Mesothelial cell of epicardium (in vitro differentiated cells): ENCODE results near the gene TRPM3. TPM values are rescaled to one million over a fixed set of nuclear protein-coding genes. Genes with fewer than 3 reads are reported as not detected.

Experiments used
- DNase-seq, 2 experiments: peaks; one replicate each; pipeline ENCODE4 v3.0.0; 2021; ENCODE audit warnings: low spot score in 2 of 2; ENCODE audit not compliant: unreplicated experiment in 2 of 2
- H3K27ac Mint-ChIP-seq: 2 replicates; pipeline ENCODE4 v1.8.0; 2021; ENCODE audit warnings: mixed read lengths
- H3K27me3 Mint-ChIP-seq: 2 replicates; pipeline ENCODE4 v1.8.0; 2021; ENCODE audit warnings: low read depth, mixed read lengths
- H3K36me3 Mint-ChIP-seq: 2 replicates; pipeline ENCODE4 v1.8.0; 2021; ENCODE audit warnings: mixed read lengths
- H3K4me1 Mint-ChIP-seq: 2 replicates; pipeline ENCODE4 v1.8.0; 2021; ENCODE audit warnings: mixed read lengths
- H3K4me3 Mint-ChIP-seq: 2 replicates; pipeline ENCODE4 v1.8.0; 2021; ENCODE audit warnings: mild to moderate bottlenecking, moderate library complexity, mixed read lengths
- H3K9me3 Mint-ChIP-seq: 2 replicates; pipeline ENCODE4 v1.8.0; 2021; ENCODE audit warnings: mixed read lengths
- total RNA-seq: library from RNA; stranded (reverse); gene quantifications from 3 replicates; pipeline ENCODE4 v1.2.1, GENCODE V29; 2021
- TF ChIP-seq, protein P1 (sequence below): fragments of 200-600 bp; sonication (generic); IDR thresholded peaks from one replicate; pipeline ENCODE4 v1.5.0; 2021; ENCODE audit warnings: antibody characterized with exemption; ENCODE audit not compliant: unreplicated experiment

TRPM3 gene
- total RNA-seq, 1 donor from 2014 or later = 1.6 TPM

DNA sequence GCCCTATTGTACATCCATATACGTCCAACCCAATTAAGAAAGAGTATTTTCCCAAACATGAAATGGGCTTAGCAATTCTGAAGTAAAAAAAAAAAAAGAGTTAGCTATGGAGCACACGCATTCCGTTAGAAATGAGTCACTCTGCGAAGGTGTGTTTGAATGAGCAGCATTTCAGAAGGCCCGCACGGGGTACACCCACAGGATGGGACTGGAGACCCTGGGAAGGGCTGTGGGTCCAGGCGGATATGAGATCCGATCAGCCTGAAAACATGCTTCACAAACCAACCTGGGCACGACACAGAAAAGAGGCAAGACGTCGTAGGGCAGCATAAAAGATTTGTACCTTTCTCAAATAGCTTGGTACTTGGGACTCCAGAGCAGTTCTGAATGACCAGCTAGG lies 533.0 kb downstream of the TRPM3 start:
- Mint-ChIP-seq H3K4me3 (no peak overlapping the region), H3K27ac (no peak overlapping the region), H3K4me1 (peaks cover 25% of the 10 kb centered on the region), H3K36me3 (no peaks in the 10 kb centered on the region), H3K27me3 (no peaks in the 10 kb centered on the region), H3K9me3 (no peaks in the 10 kb centered on the region)
- no peak for DNase-seq
- TF ChIP-seq, protein P1, sequence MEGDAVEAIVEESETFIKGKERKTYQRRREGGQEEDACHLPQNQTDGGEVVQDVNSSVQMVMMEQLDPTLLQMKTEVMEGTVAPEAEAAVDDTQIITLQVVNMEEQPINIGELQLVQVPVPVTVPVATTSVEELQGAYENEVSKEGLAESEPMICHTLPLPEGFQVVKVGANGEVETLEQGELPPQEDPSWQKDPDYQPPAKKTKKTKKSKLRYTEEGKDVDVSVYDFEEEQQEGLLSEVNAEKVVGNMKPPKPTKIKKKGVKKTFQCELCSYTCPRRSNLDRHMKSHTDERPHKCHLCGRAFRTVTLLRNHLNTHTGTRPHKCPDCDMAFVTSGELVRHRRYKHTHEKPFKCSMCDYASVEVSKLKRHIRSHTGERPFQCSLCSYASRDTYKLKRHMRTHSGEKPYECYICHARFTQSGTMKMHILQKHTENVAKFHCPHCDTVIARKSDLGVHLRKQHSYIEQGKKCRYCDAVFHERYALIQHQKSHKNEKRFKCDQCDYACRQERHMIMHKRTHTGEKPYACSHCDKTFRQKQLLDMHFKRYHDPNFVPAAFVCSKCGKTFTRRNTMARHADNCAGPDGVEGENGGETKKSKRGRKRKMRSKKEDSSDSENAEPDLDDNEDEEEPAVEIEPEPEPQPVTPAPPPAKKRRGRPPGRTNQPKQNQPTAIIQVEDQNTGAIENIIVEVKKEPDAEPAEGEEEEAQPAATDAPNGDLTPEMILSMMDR = no peak

DNA sequence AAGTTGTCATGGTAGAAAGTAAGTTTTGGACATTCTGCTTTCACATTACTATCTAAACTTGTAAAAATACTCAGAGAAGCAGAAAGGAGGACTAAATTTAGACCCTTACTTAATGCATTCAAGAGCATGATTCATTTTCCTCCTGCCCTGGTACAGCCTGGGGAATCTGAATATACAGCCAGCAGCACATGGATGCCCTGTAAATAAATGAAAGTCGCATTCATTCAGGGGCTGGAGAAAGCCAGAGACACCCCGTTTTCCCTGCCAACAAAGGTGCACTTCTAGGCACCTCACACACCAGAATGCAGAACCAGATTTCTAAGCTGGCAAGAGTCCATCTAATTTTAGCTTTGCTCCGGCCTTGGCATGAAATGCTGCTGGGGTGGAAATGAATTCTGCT lies 534.2 kb downstream of the TRPM3 start:
- Mint-ChIP-seq H3K27ac (no peak overlapping the region), H3K27me3 (no peaks in the 10 kb centered on the region), H3K36me3 (no peaks in the 10 kb centered on the region), H3K4me1 (peaks cover 25% of the 10 kb centered on the region), H3K4me3 (no peak overlapping the region), H3K9me3 (no peaks in the 10 kb centered on the region)
- TF ChIP-seq, protein P1 = no peak
- no peak for DNase-seq

DNA sequence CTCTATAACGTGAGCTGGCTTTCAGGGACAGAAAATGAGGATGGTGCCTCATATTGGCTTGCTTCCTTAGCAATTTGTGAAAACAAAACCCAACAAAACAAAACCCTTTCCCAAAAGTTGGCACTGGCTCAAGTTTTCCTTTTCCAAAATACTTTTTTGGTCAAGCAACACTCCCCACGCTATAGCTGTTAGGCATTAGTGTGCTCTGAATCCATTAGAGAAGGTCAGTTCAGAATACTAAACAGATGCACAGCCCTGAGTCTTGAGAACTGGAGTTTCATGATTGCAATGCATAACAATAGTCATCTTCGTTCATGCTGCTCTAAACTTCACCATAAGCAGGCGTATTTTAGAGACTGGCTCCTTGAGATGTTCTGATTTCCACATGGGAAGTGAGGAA lies 534.9 kb downstream of the TRPM3 start:
- H3K4me1 Mint-ChIP-seq = peaks cover 25% of the 10 kb centered on the region
- DNase-seq = no peak

DNA sequence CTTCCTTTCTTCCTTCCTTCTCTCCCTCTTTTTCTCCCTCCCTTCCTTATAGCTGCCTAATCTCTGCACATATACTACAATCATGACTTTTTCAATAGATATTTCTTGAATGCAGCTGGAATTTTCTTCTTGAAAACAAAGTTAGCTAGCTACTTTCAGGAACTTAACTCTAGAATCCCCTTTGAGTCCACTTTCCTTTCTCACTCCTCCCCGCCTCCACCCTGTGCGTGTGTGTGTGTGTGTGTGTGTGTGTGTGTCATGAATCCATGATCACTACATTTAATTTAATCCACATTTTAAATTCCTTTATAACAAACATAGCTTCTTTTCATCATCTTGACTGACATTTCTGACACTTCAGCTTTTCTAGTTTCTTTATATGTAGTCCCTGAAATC lies 539.5 kb downstream of the TRPM3 start:
- no peak for DNase-seq
- H3K27ac Mint-ChIP-seq = no peak overlapping the region
- peaks cover 4% of the 10 kb centered on the region for H3K4me1 Mint-ChIP-seq
- no peak overlapping the region for H3K4me3 Mint-ChIP-seq
- H3K36me3 Mint-ChIP-seq = no peaks in the 10 kb centered on the region
- TF ChIP-seq, protein P1 = no peak
- no peaks in the 10 kb centered on the region for H3K9me3 Mint-ChIP-seq
- no peaks in the 10 kb centered on the region for H3K27me3 Mint-ChIP-seq

More for the DNA sequence above, 534.9 kb downstream of the TRPM3 start:
- Mint-ChIP-seq H3K9me3 (no peaks in the 10 kb centered on the region), H3K27ac (no peak overlapping the region), H3K27me3 (no peaks in the 10 kb centered on the region), H3K36me3 (no peaks in the 10 kb centered on the region), H3K4me3 (no peak overlapping the region)
- TF ChIP-seq, protein P1 = no peak

DNA sequence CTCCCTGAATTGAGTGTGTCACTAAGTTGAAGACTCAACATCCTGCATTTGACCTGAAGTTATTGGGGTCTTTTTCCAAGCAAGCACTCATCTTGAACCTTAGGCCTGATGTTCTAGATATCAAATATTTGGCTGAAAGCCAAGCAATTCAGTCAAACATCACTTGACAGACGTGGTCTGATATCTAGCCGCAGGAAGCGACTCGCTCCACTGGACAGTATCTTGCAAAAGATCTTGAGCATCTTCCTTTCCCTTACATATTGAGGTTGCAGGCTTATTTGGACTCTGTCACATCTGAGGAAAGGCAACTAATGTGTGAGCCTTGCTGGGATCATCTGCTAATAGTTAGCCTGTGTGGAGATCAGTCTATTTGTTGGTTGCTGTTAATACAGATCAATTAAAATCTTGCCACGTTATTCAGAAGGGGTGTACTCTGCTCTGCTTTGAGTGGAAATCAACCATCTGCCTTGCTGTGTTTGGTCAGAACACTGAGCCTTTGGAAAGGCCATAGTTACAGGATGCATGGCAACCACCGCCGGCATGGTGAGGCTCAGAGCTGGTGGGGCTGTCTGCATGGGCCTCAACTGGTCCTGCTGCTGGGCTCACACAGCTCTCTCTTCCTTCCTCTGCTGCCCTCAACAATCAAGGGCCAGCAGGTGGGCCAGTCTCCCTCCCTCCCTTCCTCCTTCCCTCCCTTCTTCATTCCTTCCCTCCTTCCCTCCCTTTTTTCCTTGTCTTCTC lies 540.0 kb downstream of the TRPM3 start:
- H3K9me3 Mint-ChIP-seq = no peaks in the 10 kb centered on the region
- DNase-seq = no peak
- no peaks in the 10 kb centered on the region for H3K36me3 Mint-ChIP-seq
- no peak overlapping the region for H3K4me3 Mint-ChIP-seq
- no peaks in the 10 kb centered on the region for H3K27me3 Mint-ChIP-seq
- H3K4me1 Mint-ChIP-seq = peaks cover 3% of the 10 kb centered on the region
- H3K27ac Mint-ChIP-seq = no peak overlapping the region
- TF ChIP-seq, protein P1 = no peak
